Adrenal gland (tissue), 5 donors: ENCODE results near the gene CDIP1.

Source experiments
- CTCF ChIP-seq, 6 experiments: fragments of 450-650 bp in 4 of 6; fragments of 200-600 bp in 2 of 6; sonication (generic) in 1 of 6; IDR thresholded peaks; 1 replicate in 5 of 6; 2 replicates in 1 of 6; pipeline versions ENCODE4 v1.5.1 to v1.8.0; 2016 to 2021; ENCODE audit warnings: antibody characterized with exemption in 6 of 6, mild to moderate bottlenecking in 2 of 6, moderate library complexity in 1 of 6
- POLR2A ChIP-seq, 2 donors: fragments of 450-650 bp; IDR thresholded peaks; one replicate each; pipeline ENCODE4 v1.6.1; 2017; ENCODE audit warnings: antibody characterized with exemption in 2 of 2, mild to moderate bottlenecking in 2 of 2, moderate library complexity in 1 of 2
- donor health status: DM: no; HTN: no; CAD: no.

GRCh38 chr16:4522051-4522581, 16.5 kb downstream of the CDIP1 start:
- no peak for TF ChIP-seq CTCF (IDR thresholded peaks at IDR 0.05)
- no peak for TF ChIP-seq POLR2A (IDR thresholded peaks at IDR 0.05)
